Neural cell (in vitro differentiated cells): Measurements from ENCODE around the gene IGSF21.

Experiments
- EP300 ChIP-seq: fragments of 450-650 bp; conservative IDR thresholded peaks from 2 replicates; pipeline ENCODE4 v1.6.1; 2014; ENCODE audit warnings: antibody characterized with exemption, mild to moderate bottlenecking, moderate library complexity; ENCODE audit not compliant: poor library complexity, severe bottlenecking
- EZH2 ChIP-seq: fragments of 200-600, 300-800 bp; shearing (Covaris generic), sonication (generic); IDR thresholded peaks from 2 replicates; pipeline ENCODE4 v1.6.1; 2014; ENCODE audit warnings: antibody characterized with exemption, low read length, borderline replicate concordance, mild to moderate bottlenecking; ENCODE audit not compliant: insufficient read depth, poor library complexity, severe bottlenecking
- POLR2AphosphoS5 ChIP-seq: IDR thresholded peaks from 2 replicates; pipeline ENCODE4 v1.6.1; 2012
- RAD21 ChIP-seq: fragments of 450-650 bp; conservative IDR thresholded peaks from 2 replicates; pipeline ENCODE4 v1.6.1; 2014; ENCODE audit warnings: antibody characterized with exemption, mild to moderate bottlenecking, moderate library complexity
- TF ChIP-seq, protein P1 (sequence below): fragments of 450-650 bp; IDR thresholded peaks from 2 replicates; pipeline ENCODE4 v1.5.1; 2014; ENCODE audit warnings: antibody characterized with exemption, mild to moderate bottlenecking, moderate library complexity; ENCODE audit not compliant: poor library complexity, severe bottlenecking
- TF ChIP-seq, protein P2 (sequence below): IDR thresholded peaks from 2 replicates; pipeline ENCODE4 v1.6.1; 2012; ENCODE audit warnings: borderline replicate concordance

DNA sequence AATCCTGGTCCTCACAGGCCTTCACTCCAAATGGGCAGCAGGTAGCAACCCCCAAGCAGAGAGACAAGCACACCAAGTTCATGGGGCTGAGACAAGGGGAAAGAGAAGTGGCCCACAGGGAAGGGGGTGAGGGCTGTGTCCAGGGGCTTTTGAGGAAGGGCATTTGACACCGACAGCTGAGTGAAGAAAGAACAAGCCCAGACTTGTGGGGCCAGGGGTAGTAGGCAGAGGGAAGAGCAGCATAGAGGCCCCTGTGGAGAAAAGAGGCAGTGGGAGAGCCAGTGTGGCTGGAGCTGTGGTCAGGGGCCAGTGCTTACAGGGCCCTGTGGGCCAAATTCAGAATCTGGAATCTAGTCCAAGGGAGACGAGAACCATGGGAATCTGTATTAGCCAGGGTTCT lies 85.4 kb downstream of the IGSF21 start:
- TF ChIP-seq EP300 = no peak
- TF ChIP-seq, protein P1, sequence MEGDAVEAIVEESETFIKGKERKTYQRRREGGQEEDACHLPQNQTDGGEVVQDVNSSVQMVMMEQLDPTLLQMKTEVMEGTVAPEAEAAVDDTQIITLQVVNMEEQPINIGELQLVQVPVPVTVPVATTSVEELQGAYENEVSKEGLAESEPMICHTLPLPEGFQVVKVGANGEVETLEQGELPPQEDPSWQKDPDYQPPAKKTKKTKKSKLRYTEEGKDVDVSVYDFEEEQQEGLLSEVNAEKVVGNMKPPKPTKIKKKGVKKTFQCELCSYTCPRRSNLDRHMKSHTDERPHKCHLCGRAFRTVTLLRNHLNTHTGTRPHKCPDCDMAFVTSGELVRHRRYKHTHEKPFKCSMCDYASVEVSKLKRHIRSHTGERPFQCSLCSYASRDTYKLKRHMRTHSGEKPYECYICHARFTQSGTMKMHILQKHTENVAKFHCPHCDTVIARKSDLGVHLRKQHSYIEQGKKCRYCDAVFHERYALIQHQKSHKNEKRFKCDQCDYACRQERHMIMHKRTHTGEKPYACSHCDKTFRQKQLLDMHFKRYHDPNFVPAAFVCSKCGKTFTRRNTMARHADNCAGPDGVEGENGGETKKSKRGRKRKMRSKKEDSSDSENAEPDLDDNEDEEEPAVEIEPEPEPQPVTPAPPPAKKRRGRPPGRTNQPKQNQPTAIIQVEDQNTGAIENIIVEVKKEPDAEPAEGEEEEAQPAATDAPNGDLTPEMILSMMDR = no peak
- no peak for TF ChIP-seq POLR2AphosphoS5
- TF ChIP-seq, protein P2, sequence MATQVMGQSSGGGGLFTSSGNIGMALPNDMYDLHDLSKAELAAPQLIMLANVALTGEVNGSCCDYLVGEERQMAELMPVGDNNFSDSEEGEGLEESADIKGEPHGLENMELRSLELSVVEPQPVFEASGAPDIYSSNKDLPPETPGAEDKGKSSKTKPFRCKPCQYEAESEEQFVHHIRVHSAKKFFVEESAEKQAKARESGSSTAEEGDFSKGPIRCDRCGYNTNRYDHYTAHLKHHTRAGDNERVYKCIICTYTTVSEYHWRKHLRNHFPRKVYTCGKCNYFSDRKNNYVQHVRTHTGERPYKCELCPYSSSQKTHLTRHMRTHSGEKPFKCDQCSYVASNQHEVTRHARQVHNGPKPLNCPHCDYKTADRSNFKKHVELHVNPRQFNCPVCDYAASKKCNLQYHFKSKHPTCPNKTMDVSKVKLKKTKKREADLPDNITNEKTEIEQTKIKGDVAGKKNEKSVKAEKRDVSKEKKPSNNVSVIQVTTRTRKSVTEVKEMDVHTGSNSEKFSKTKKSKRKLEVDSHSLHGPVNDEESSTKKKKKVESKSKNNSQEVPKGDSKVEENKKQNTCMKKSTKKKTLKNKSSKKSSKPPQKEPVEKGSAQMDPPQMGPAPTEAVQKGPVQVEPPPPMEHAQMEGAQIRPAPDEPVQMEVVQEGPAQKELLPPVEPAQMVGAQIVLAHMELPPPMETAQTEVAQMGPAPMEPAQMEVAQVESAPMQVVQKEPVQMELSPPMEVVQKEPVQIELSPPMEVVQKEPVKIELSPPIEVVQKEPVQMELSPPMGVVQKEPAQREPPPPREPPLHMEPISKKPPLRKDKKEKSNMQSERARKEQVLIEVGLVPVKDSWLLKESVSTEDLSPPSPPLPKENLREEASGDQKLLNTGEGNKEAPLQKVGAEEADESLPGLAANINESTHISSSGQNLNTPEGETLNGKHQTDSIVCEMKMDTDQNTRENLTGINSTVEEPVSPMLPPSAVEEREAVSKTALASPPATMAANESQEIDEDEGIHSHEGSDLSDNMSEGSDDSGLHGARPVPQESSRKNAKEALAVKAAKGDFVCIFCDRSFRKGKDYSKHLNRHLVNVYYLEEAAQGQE = no peak
- TF ChIP-seq EZH2 = no peak
- no peak for TF ChIP-seq RAD21
